Fibroblast of lung (primary cell): ENCODE data around the gene MAT2A. TPM values are rescaled to one million over a fixed set of nuclear protein-coding genes. Genes with fewer than 3 reads are reported as not detected.

Source experiments
- DNase-seq, 2 donors: peaks; one replicate each; pipeline versions ENCODE4 v3.0.0 to v3.0.0-alpha.2; 2010; ENCODE audit warnings: low read depth in 2 of 2
- H2AFZ ChIP-seq: 2 replicates; pipeline ENCODE4 v1.5.1; 2012; ENCODE audit warnings: low read length, control low read depth, inconsistent platforms
- H3K27ac ChIP-seq: 2 replicates; pipeline ENCODE4 v1.5.1; 2011; ENCODE audit warnings: low read length, control low read depth; ENCODE audit not compliant: insufficient read depth
- H3K27me3 ChIP-seq: 2 replicates; pipeline ENCODE4 v1.5.1; 2011; ENCODE audit warnings: mild to moderate bottlenecking, low read length; ENCODE audit not compliant: control insufficient read depth, insufficient read depth
- H3K36me3 ChIP-seq: 2 replicates; pipeline ENCODE4 v1.5.1; 2011; ENCODE audit warnings: low read length; ENCODE audit not compliant: control insufficient read depth, insufficient read depth
- H3K4me1 ChIP-seq: 2 replicates; pipeline ENCODE4 v1.5.1; 2011; ENCODE audit warnings: low read length; ENCODE audit not compliant: control insufficient read depth, insufficient read depth; ENCODE audit errors: extremely low read depth
- H3K4me2 ChIP-seq: 2 replicates; pipeline ENCODE4 v1.5.1; 2011; ENCODE audit warnings: low read length, control low read depth; ENCODE audit not compliant: insufficient read depth; ENCODE audit errors: extremely low read depth
- H3K4me3 ChIP-seq, 4 experiments: fragments of 200-600 bp in 1 of 4; sonication (generic) in 1 of 4; replicated peaks in 1 of 4; 2 replicates each; pipeline ENCODE4 v1.5.1; 2011 to 2016; ENCODE audit warnings: low read length in 4 of 4, low read depth in 3 of 4, mild to moderate bottlenecking in 3 of 4, control low read depth in 2 of 4, inconsistent platforms in 1 of 4, mixed read lengths in 1 of 4; ENCODE audit not compliant: insufficient read depth in 1 of 4; ENCODE audit errors: control extremely low read depth in 1 of 4
- H3K79me2 ChIP-seq: 2 replicates; pipeline ENCODE4 v1.5.1; 2012; ENCODE audit warnings: mild to moderate bottlenecking, low read length, inconsistent platforms; ENCODE audit not compliant: control insufficient read depth, insufficient read depth
- H3K9ac ChIP-seq: 2 replicates; pipeline ENCODE4 v1.5.1; 2011; ENCODE audit warnings: mild to moderate bottlenecking, low read length, control low read depth; ENCODE audit not compliant: insufficient read depth
- H3K9me3 ChIP-seq: 2 replicates; pipeline ENCODE4 v1.5.1; 2012; ENCODE audit warnings: low read depth, low read length; ENCODE audit not compliant: control insufficient read depth, insufficient read depth
- H4K20me1 ChIP-seq: 2 replicates; pipeline ENCODE4 v1.5.1; 2011; ENCODE audit warnings: low read length; ENCODE audit not compliant: control insufficient read depth, insufficient read depth; ENCODE audit errors: extremely low read depth
- EZH2 ChIP-seq: IDR thresholded peaks from 2 replicates; pipeline ENCODE4 v1.5.1; 2012; ENCODE audit warnings: low read length, control low read depth, mild to moderate bottlenecking; ENCODE audit errors: missing control alignments
- polyA plus RNA-seq, 2 donors: library from polyadenylated mRNA; depleted of rRNA in 1 of 2; stranded (reverse) in 1 of 2; unstranded in 1 of 2; fragments of >200 nt; gene quantifications; 2 replicates each; pipeline ENCODE4 v1.2.1, GENCODE V29; 2011 to 2012; ENCODE audit warnings: missing spikeins in 1 of 2
- total RNA-seq: library from RNA; depleted of rRNA; stranded (reverse); fragments of >200 nt; gene quantifications from 2 replicates; pipeline ENCODE4 v1.2.1, GENCODE V29; 2014
- TF ChIP-seq, protein P1 (sequence below), 2 donors: IDR thresholded peaks in 1 of 2; conservative IDR thresholded peaks in 1 of 2; 1 replicate in 1 of 2; 2 replicates in 1 of 2; pipeline ENCODE4 v1.5.1; 2011 to 2012; ENCODE audit warnings: low read length in 2 of 2, control low read depth in 1 of 2, inconsistent platforms in 1 of 2, low read depth in 1 of 2, mild to moderate bottlenecking in 1 of 2

Gene MAT2A
- total and polyA plus RNA-seq, 2 donors (not counting 1 experiment from before 2014, with no cell fraction given): 270 to 334 TPM

DNA sequence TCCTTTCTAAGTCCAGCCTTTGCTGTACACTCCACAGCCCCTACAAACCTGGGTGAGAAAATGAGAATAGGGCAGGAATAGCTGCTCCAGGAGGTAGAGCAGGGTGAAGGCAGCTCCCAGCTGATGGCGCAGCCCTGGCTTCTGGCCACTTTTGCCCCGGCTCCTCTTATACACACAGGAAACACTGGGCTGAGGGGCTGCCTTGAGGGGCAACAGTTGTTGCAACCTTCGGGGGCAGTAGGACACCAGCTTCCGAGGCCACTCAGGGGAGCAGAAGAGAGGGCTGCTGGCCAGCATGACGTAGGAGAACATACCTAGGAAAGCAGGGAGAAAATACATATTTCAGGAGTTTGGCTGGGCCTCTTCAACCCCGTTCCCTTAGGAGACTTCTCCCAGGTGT lies 14.2 kb downstream of the MAT2A start:
- Histone ChIP-seq H3K4me1 (peaks cover 11% of the 10 kb centered on the region), H4K20me1 (no peaks in the 10 kb centered on the region), H2AFZ (no peak overlapping the region), H3K4me3 (no peak overlapping the region), H3K27me3 (no peaks in the 10 kb centered on the region), H3K36me3 (peaks cover 24% of the 10 kb centered on the region), H3K4me2 (no peak overlapping the region), H3K9me3 (no peaks in the 10 kb centered on the region), H3K79me2 (peaks cover 5% of the 10 kb centered on the region), H3K9ac (no peak overlapping the region), H3K27ac (no peak overlapping the region)
- no peak for TF ChIP-seq EZH2
- TF ChIP-seq, protein P1, sequence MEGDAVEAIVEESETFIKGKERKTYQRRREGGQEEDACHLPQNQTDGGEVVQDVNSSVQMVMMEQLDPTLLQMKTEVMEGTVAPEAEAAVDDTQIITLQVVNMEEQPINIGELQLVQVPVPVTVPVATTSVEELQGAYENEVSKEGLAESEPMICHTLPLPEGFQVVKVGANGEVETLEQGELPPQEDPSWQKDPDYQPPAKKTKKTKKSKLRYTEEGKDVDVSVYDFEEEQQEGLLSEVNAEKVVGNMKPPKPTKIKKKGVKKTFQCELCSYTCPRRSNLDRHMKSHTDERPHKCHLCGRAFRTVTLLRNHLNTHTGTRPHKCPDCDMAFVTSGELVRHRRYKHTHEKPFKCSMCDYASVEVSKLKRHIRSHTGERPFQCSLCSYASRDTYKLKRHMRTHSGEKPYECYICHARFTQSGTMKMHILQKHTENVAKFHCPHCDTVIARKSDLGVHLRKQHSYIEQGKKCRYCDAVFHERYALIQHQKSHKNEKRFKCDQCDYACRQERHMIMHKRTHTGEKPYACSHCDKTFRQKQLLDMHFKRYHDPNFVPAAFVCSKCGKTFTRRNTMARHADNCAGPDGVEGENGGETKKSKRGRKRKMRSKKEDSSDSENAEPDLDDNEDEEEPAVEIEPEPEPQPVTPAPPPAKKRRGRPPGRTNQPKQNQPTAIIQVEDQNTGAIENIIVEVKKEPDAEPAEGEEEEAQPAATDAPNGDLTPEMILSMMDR (conservative IDR thresholded peaks at IDR 0.05 in 1 of 2, IDR thresholded peaks at IDR 0.05 in 1 of 2; ENCODE audit: low read depth in 1 of 2, low read length in 2 of 2): no peak
- DNase-seq: no peak

DNA sequence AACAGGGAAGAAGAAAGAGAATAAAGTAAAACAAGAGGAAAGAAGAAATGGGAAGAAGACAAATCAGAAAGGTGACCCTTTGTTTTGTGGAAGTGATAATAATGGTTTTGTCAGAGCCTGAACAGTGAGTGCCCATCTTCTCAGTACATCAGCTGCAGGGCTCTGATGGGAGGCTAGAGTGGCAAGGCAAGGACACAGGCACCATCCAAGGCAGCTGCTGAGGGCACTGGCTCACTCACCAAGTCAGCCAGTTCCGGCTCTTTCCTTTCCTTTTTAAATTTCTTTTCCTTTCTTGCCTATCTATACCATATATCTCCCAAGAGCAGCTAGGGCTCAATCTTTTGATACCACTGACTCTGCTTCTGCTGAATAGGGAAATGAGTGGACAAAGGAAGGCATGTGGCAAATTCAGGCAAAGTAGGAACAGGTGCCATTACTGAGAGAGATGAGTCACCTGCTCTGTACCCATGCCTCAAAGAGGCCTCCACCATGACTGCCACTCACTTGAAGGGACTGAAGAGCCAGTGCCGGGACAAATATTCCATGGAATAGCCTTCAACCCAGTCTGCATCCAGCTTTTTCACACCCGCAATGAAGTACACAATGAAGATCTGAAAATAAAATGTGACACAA lies 16.1 kb downstream of the MAT2A start:
- Histone ChIP-seq H3K4me1 (peaks cover 10% of the 10 kb centered on the region), H3K27me3 (no peaks in the 10 kb centered on the region), H3K4me3 (no peak overlapping the region), H4K20me1 (no peaks in the 10 kb centered on the region), H2AFZ (no peak overlapping the region), H3K9ac (no peak overlapping the region), H3K4me2 (no peak overlapping the region), H3K9me3 (no peaks in the 10 kb centered on the region), H3K79me2 (peaks cover 17% of the 10 kb centered on the region), H3K27ac (no peak overlapping the region), H3K36me3 (peaks cover 28% of the 10 kb centered on the region)
- TF ChIP-seq, protein P1 (conservative IDR thresholded peaks at IDR 0.05 in 1 of 2, IDR thresholded peaks at IDR 0.05 in 1 of 2; ENCODE audit: low read depth in 1 of 2, low read length in 2 of 2): no peak
- no peak for TF ChIP-seq EZH2
- no peak for DNase-seq

DNA sequence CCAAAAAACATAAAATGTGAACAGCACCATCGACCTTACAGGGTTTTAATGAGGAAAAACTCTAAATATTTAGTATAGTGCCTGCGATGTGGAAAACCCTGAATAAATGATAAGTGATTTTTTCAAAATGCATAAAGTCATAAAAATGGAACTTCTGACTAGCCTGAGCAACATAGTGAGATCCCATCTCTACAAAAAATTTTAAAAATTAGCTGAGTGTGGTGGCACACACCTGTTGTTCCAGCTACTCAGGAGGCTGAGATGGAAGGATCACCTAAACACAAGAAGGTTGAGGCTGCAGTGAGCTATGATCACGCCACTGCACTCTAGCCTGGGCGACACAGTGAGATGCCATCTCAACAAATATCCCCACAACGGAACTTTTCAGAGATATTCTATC lies 18.2 kb downstream of the MAT2A start:
- no peak overlapping the region for H3K4me3 ChIP-seq
- TF ChIP-seq EZH2: no peak
- TF ChIP-seq, protein P1 (conservative IDR thresholded peaks at IDR 0.05 in 1 of 2, IDR thresholded peaks at IDR 0.05 in 1 of 2; ENCODE audit: low read depth in 1 of 2, low read length in 2 of 2): no peak
- H3K9me3 ChIP-seq: no peaks in the 10 kb centered on the region
- peaks cover 26% of the 10 kb centered on the region for H3K79me2 ChIP-seq
- H2AFZ ChIP-seq: no peak overlapping the region
- H3K27me3 ChIP-seq: no peaks in the 10 kb centered on the region
- H3K9ac ChIP-seq: no peak overlapping the region
- no peaks in the 10 kb centered on the region for H4K20me1 ChIP-seq
- H3K36me3 ChIP-seq: peaks cover 24% of the 10 kb centered on the region
- no peak overlapping the region for H3K27ac ChIP-seq
- no peak overlapping the region for H3K4me2 ChIP-seq
- no peak for DNase-seq
- peaks cover 3% of the 10 kb centered on the region for H3K4me1 ChIP-seq
